Activated naive CD8-positive, alpha-beta T cell treated with anti-CD3 and anti-CD28 coated beads, Interleukin-2, amount 50 U/mL, for 16 hours (primary cell): ENCODE results near the gene TSPEAR.

ENCODE experiments used
- DNase-seq: peaks from one replicate; pipeline ENCODE4 v3.0.0-alpha.2; 2020; ENCODE audit warnings: low read depth, low spot score

Gene TSPEAR

DNA sequence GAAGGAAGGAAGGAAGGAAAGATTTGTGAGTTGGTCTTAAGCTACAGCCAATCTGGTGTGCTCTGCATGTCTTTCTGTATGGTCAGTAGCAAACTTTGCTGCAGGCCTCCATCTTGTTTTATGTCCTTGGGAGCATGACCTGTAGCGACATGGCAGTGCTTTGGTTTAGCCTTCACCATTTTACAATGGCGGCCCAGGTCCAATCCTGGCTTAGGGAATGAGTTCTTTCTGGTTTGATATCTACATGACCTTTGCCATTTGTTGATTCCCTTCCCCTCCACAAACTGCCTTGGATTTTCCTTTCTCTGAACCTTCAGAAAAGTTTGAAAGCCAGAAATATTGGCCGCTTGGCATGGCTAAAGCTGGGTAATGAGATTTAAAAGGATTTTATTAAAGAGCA lies 30.5 kb upstream of the TSPEAR start:
- DNase-seq, result no peak

DNA sequence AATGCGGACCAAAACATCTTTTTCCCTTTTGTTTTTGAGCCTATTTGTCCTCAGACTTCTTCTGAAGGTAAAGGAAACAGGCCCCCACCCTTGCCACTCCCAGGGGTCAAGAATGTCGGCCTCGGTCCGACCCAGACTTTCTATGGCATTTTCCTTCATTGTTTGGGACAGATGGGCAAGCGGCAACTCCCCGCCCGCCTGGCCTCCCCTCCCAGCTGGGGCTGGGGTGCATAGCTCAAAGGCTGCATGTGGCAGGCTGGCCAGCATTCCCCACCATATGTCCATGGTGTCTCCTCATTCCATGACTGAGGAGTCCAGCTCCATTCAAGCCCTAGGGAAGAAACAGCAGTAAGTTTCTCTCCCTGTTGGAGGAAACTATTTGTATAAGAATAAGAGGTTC lies 29.4 kb upstream of the TSPEAR start:
- no peak for DNase-seq

DNA sequence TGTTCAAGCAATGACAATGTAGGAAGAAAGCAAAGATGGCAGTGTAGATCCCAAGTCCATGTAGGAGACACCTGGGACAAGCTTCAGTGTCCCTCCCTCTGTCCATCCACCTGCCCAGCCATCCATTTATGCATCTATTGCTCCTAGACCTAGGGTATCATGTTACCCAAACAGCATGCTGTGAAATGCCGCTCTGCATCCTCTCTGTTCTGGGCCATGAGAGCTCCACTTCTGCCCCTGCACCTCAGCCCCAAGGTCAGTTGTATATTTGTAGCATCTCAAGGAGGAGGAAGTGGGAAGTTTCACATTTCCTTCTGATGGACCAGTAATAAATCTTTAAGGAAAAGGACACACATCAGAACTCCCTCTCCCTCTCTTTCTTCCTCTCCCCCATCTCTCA lies 27.9 kb upstream of the TSPEAR start:
- DNase-seq, result no peak

DNA sequence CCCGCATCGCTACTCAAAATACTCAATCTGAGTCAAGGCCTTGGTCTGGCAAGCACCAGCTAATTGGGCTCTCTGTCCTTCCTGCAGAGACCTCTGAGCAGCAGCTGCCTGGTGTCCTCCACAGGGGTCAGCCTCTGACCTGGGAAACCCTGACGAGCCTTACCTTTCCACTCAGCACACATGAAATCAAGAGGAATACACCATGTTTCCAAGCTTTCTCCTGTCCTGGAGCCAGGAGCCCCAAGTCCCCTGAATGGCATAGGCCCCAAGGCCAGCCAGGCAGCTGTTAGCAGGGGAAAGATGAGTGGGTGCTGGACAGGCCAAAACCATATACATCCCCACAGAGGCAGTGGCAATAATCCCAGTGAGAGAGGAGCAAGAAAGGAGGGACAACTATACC lies 27.2 kb upstream of the TSPEAR start:
- no peak for DNase-seq

DNA sequence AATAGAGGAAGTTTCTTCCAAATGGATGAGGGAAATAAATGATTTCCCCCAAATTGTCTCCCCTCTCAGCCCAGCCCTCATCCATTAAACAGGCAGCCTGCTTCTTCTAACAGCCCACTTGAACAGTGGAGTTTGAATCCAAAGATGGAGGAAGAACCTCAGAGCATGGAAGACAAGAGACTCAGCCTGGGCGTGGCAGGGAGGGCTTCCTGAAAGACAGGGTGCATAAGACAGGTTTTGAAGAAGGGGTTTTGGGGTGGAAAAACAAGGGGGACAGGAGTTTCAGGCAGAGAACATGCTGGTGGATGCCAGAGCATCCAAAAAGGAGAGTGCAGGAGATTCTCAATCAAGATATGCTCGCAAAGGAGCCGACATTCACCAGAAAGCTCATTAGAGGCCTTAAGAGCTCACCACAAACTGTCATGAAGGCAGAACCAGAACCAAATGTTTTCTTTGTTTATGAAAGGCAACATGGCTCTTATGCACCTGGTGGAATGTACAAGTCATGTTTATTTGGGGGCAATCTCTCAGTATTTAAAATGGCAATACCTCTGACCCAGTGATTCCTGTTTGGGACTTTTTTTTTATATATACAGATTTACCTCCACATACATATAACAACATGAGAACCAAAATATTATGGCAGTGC lies 26.5 kb upstream of the TSPEAR start:
- no peak for DNase-seq

DNA sequence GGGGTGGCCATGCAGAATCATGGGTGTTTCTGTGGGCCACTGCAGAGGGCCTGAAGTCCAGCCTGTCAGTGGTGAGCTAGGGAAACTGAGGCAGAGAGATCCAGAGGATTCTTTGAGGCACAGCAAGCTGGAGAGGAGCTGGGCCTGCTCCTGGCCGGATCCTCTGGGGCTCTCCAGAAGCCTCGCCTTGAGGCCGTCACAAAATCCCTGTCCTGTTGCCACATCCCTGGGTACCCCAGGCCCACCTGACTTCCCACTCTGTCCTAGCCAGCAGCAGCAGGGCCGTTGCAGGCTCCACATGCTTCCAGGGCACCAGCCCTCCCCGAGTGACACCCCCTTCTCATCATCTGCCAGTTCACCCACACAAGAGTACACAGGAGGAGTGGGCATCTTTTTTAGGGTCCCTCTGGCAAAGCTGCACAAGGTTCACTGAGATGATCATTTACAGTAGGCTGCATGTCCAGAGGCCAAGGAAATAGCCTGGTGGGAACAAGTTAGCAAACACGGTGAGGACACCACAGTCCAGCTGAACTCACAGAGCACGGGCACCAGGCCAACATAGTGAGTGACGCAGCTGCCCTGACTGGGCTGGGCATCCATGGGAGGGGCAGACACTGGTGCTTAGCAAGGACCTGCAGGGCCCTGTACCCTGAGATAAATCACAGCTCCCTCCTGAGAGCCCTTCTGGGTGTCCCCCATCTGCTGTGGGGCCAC lies 25.1 kb upstream of the TSPEAR start:
- no peak for DNase-seq

DNA sequence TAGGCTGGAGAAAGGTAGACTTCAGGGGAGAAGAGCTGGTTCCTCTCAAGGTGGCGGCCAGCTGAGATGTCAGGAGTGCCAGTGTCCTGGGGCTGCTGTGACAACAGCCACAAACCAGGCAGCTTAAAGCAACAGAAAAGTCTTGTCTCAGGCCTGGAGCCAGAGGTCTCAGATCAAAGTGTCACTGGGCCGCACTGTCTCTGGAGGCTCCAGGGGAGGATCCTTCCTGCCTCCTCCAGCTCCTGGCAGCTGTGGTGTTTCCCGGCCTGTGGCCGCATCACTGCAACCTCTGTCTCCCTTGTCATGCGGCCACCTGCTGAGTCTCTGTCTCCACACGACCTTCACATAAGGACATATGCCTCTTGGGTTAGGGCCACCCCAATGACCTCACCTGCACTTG lies 24.4 kb upstream of the TSPEAR start:
- DNase-seq, result no peak

DNA sequence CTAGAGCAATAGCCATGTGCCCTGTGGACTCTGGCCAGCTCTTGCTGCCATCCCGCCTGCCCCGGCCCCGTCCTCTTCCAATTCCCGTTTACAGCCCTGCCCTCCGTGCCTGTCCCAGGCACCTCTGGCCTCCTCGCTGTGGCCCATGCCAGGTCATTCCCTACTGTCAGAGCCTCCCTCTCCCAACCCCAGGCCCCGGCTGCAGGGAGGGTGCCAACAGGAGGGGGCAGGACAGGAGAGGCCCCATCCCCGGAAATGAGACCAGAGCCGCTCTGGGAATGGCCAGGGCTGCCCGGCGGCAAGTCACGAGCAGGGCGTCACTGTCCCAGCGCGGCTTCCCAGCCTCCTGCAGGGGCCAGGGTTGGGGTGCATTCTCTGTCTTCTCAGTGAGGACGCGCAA lies 23.5 kb upstream of the TSPEAR start:
- DNase-seq, result no peak

DNA sequence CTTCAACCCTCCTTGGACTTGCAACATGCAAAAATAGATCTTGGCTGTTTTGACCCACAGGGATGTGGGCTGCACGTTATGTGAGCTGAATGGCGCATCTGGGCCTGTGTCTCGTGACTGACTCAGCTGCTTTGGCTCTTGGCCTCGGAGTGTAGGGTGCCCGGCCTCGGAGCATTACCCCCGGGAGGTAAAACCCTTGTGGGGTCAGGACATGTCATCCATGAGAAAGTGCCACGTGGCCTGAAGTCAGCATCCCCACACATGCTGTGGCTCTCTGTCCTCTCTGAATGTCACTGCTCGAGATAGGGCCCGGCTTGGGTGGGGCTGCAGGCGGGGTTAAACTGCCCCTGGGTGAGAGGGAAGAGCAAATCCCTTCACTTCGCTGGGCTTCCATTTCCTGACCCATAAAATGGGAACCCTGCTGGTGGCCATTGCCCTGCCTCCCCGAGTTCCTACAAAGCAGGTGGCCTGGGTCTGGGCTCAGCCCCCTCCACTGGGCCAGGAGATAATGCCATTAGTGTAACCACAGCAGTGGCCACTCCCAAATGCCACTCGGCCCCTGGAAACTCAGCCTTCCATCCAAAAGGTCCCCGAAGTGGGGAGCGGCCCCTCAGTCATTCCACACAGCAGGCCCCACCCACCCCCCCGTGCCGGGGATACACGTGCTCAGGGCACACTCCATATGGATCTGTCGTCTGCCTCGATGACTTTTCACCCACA lies 22.8 kb upstream of the TSPEAR start:
- no peak for DNase-seq

DNA sequence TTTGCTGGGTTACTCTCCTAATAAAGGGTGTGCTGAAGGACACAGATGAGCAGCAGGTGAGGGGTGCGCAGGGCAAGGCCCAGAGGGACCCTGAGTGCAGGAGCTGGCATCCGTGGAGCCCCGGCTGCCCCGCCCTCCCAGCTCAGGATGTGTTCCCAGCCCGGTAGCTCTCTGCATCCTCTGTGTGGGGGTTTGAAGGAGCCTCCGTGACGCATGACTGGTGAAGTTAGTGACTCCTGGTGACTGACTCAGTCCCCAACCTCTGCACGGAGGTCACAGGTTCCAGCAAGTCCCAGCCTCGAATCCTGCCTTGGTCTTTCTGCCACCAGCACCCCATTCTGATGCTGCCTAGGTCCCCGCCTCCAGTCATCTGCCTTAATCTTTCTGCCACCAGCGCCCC lies 21.6 kb upstream of the TSPEAR start:
- DNase-seq, result no peak

DNA sequence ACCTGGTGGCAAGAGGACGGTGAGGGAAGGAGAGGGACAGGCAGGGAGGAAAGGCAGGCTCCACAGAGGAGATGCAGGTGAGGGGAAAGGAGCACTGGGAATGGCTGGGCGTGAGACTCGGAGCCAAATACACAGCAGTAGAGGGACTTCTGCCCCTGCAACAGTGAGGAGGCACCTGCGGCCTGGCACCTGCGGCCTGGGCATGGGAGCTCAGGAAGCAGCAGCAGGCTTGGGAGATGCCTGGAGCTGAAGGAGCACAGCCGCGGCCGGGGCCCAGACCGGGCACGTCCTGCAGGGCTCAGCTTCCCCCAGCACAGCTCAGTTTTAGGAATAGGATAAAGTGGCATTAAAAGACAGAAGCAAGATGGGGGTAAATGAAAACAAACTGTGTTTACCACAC lies 20.9 kb upstream of the TSPEAR start:
- no peak for DNase-seq

DNA sequence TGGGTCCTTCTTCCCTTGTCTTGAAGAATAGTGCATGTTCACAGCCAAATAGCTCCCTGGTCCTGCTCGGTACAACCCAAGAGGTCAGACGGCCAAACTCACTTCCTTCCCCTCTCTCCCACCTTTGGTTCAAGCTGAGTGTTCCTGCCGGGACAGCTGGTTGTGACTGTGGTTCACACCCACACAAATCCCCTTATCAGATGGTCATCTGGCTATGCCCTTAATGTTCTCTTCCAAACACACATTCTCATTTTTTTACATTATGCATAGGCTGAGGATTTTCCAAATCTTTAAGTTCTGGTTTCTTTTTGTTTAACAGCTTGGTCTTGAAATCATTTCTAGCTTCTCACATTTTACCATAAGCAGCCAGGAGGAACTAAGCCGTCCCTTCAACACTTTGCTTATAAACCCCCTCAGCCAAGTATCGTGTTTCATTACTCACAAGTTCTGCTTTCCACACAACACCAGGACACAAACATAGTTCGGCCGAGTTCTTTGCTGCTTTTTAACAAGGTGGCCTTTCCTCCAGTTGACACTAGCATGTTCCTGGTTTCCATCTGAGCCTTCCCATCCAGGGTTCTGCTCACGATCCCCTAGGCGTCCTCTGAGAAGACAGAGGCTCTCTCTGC lies 19.7 kb upstream of the TSPEAR start:
- DNase-seq, result no peak

DNA sequence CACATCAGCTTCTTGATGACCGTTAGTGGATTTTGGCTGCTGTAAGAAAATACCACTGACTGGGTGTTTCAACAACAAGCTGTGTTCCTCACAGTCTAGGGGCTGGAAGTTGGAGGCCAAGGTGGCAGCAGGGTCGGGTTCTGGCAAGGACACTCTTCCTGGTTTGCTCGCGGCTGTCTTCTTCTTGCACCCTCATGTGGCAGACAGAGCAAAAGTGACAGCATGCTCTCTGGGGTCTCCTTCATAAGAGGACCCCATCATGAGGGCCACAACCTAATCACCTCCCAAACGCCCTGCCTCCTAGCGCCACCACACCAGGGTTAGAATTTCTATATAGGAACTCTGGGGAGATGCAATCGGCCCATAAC lies 18.6 kb upstream of the TSPEAR start:
- no peak for DNase-seq

DNA sequence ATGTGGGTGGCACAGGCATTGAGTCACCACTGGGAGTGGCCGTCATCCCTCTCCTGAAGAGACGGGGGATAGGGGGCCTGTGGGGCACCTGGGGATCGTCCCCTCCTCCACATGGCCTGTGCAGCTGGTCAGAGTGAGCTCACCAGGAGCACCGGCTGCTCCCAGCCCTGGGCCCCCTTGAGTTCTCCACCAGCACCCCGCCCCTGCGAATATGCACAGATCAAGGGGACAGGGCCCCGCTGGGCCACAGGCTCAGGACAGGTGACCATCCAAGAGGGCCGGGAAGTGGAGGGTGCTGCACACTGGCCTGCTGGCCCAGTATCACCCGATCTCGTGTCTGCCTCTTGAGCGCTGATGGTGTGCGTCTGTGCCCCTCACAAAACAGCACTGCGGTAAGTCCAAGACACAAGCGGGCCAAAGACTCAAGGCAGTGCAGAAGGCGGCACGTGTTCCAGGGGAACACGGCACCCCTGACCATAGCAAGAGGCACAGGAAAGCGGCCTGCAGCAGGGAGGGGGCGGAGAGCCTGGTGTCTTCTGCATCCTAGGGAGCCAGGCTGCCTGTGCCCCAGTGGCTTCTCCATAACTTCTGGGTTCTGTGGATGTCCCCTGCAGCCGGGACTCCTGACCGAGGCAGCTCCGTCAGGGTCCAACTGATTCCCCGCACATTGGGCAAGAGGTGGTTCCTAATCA lies 18.1 kb upstream of the TSPEAR start:
- no peak for DNase-seq

DNA sequence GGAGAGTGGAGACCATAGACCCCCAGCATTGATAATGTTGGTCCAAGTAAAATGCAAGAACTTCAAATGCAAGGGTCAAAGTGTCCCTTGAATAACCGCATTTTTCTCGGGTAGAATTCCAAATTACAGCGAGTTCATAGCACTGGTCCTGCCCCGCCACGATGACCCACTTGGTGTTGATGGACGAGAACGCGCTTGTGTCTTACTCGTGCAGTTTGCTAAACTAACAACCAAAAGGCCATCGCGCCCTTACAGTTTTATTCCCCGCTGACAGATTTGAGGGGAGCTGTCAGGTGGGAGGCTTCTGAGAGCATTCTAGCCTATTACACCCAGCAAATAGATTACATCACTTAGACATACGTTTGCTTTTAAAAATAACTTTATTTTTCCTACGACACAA lies 17.3 kb upstream of the TSPEAR start:
- DNase-seq, result no peak

DNA sequence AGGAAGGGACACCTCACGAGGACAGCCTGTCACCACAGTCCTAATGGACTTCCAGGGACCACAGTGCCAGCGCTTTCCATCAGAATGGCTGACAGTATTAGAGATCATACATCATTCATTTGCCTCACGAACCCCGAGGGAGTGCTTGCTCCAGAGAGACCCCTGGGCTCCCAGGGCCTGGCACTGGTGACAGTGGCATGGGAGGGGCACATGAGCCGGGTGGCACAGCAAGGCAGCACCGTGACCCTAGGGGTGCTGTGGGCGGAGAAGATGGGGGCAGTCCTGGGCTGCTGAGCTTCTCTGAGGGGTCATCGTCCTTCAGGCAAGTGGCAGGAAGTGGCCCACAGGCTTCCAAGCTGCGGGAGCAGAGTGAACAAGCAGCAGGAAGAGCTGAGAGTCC lies 16.4 kb upstream of the TSPEAR start:
- DNase-seq, result no peak

DNA sequence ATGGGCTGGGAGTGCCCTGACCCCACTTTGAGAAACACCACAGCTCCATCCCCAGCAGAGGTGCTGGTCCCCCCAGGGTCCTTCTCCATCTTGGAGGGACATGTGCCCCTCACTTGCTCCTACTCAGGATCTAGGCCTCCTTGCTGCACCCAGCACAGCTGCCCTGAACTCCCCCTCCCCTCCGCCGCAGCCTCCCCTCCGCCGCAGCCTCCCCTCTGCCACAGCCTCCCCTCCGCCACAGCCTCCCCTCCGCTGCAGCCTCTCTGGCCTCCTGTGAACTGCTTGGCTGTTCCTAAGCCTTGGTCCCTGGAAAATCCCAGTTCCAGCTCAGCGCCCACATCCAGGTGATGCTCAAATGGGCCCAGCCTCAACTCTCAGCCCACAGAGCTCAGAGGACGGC lies 15.9 kb upstream of the TSPEAR start:
- no peak for DNase-seq

DNA sequence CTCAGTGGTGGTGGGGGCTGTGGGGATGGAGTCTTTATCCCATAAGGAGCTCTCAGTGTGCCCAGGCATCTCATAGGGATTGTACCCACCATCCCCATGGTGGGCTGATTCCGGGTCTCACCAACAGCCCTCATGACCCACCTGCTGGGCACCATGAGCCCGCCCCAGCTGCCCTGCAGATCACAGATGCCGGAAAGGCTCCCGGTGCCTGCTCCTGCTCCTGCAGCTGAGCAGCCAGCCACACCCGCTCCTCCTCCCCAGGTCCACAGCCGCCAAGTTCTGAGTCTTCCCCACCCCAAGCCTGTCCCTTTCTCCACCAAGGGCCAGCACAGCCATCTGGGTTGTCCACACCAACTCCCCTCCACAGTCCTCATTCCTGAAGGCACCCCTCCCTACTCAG lies 15.5 kb upstream of the TSPEAR start:
- DNase-seq, result no peak

DNA sequence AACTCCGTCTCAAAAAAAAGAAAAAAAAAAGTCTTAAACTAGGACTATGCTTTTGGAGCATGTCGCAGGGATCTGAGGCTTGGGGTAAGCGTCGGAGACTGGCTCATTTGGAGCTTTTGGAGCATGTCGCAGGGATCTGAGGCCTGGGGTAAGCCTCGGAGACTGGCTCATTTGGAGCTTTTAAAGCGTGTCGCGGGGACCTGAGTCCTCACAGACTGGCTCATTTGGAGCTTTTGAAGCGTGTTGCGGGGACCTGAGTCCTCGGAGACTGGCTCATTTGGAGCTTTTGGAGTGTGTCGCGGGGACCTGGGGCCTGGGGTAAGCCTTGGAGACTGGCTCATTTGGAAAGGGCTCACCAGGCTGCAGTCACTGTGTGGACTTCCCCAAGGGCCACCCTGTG lies 13.6 kb upstream of the TSPEAR start:
- no peak for DNase-seq

DNA sequence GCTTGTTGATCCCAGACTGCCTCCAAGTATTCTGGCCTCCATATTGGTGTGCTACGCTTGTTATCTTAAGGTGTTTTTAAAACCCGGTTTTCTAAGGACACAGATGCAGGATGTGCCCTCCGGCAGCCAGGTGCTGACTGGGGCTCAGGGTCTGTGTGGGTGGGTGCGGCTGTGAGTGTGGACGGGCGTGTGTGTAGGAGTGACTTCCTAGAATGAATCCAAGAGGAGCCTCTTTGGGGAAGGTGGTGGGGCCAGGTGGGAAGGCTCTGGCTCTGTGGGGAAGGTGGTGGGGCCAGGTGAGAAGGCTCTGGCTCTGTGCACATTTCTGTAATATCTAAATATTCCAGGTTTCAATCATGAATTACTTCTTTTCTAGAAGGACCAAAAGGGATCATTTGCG lies 12.8 kb upstream of the TSPEAR start:
- no peak for DNase-seq

DNA sequence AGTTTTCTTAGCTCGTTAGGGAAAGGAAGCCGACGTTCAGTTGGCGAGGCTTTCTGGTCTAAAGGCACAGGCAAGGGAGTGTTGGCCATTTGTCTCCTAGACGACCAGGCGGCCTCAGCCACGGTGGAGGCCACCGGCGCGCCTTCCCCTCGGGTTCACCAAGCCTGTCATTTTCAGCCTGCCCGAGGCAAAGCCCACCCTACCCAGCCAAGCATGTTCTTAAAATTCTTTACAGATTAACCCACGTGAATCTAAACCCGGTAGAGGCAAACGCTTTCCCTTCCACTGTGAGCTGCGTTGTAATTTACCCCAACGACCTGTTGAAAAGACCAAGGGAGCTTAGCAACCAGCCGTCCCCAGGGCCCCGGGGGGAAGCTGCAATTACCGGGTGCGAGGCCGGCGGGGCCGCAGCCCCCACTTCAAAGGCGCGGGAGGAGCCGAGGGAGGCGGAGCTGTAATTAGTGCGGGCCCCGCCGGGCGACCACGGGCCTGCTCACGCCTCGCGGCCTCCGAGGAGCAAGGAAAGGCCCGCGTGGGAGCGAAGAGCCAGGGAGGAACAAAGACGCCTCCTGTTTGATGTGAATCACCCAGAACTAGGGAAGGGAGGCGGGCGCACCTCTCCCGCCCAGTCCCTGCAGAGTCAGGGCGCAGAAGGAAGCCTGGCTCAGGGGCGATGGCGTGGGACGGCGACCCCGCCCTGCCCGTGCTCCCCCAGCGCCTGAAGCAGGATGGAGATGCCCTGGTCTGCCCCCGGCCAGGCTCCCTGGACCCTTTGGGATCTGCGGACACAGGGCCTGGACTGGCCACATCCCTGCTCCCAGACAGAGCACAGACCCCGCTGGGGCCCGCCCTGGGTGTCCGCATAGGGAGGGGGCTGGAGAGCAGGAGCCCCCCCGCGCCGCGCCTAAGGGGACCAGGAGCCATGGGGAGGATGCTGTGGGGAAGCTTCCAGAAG lies 12.1 kb upstream of the TSPEAR start:
- DNase-seq, result no peak
